CD4-positive, alpha-beta T cell treated with Interleukin-2 at 100 ng/mL for 4 hours (primary cell): ENCODE measurements around the gene EIF4G1.

ENCODE experiments used
- DNase-seq: peaks from one replicate; pipeline ENCODE4 v3.0.0-alpha.2; 2020; ENCODE audit warnings: low spot score

EIF4G1 gene

GRCh38 chr3:184307915-184308314 lies 6.5 kb upstream of the EIF4G1 start:
- no peak for DNase-seq

DNA sequence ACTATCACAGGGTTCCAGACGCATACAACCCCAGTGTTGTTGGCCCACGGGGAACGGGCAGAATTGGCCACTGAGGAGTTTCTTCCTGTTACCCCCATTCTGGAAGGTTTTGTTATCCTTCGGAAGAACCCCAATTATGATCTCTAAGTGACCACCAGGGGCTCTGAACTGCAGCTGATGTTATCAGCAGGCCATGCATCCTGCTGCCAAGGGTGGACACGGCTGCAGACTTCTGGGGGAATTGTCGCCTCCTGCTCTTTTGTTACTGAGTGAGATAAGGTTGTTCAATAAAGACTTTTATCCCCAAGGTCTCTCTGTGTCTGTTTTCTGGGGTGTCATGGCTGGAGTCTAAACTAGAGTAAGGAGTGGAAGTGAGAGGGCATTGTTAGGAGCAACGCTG lies 5.7 kb upstream of the EIF4G1 start:
- no peak for DNase-seq

GRCh38 chr3:184311633-184312032 lies 2.8 kb upstream of the EIF4G1 start:
- no peak for DNase-seq

DNA sequence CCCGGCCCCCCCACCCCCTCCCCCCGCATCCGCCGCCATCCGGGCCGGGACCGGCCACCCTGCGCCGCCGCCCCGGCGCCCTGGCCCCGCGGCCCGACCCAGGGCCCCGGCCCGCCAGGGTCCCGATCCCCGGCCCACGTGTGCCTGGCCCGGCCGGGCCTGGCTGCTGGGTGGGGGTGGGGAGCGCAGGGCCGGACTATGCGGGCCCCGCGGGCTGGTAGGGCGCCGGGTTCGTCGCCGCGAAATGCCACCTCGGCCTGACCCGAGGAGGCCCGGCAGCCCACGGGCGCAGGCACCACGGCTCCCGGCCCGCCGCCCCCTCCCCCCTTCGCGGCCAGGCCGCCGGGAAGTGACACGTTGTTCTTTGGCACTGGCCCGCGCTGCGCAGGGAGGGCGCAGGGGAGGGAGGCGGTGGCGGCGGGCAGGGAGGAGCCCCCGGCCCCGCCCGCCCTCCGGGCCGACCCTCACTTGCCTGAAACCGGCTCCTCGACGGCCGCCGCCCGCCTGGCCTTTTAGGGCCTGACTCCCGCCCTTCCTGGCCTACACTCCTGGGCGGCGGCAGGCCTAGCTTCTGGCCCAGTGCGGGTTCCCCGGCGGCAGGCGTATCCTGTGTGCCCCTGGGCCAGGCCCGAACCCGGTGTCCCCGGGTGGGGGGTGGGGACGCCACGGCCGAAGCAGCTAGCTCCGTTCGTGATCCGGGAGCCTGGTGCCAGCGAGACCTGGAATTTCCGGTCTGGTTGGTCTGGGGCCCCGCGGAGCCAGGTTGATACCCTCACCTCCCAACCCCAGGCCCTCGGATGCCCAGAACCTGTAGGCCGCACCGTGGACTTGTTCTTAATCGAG lies 515 bp downstream of the EIF4G1 start:
- DNase-seq, result peak; percentile 58

GRCh38 chr3:184315543-184315867 lies 1.1 kb downstream of the EIF4G1 start:
- DNase-seq, result no peak

- no peak for DNase-seq
Measured at GRCh38 chr3:184315871-184316661, 1.7 kb downstream of the EIF4G1 start.

DNA sequence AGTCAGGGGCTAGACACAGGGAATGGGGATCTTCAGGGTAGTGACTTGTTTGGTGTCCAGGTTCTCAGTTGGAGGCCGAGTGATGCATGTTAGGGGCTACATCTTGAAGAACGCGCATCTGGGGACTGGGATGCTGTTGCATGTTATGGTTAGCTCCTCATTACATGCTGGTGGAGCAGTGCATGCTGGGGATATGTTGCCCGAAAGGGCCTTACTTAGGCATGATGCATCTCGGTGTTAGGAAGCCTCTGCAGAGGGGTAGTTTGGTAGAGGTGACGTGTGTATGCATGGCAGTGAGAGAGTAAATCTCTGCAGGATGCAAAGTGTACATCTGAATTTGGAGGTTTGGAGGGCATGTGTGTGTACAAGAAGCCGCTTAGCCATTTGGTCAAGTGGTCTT lies 2.4 kb downstream of the EIF4G1 start:
- no peak for DNase-seq

- DNase-seq, result no peak
Measured at GRCh38 chr3:184317201-184317600, 2.8 kb downstream of the EIF4G1 start.

DNA sequence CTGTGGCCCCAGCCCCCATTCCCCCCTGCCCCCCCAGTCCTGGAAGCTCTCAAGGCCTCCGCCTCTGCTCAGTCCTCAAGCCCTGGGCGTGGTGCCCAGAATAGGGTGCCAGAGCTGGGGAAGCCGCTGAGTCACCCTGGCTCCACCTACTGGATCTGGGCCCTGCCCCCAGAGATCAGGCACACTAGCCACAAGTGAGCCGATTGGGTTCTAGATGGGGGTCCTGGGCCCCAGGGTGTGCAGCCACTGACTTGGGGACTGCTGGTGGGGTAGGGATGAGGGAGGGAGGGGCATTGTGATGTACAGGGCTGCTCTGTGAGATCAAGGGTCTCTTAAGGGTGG lies 5.7 kb downstream of the EIF4G1 start:
- DNase-seq, result peak; percentile 51

GRCh38 chr3:184321666-184322065 lies 7.3 kb downstream of the EIF4G1 start:
- DNase-seq, result no peak

GRCh38 chr3:184322731-184323487 lies 8.5 kb downstream of the EIF4G1 start:
- DNase-seq, result no peak

DNA sequence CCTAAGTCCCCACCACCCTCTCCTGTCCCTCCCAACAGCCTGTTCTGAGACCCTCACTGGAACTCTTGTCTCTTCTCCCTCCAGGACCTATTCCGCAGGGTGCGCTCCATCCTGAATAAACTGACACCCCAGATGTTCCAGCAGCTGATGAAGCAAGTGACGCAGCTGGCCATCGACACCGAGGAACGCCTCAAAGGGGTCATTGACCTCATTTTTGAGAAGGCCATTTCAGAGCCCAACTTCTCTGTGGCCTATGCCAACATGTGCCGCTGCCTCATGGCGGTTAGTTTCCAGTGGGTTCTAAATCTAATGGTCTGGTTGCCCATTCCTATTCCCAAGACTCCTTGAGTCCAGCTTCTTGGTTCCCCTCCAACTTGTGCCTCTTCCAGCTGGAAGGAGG lies 9.3 kb downstream of the EIF4G1 start:
- no peak for DNase-seq

GRCh38 chr3:184325269-184325668 lies 10.9 kb downstream of the EIF4G1 start:
- no peak for DNase-seq

- no peak for DNase-seq
Measured at GRCh38 chr3:184325715-184326369, 11.4 kb downstream of the EIF4G1 start.

DNA sequence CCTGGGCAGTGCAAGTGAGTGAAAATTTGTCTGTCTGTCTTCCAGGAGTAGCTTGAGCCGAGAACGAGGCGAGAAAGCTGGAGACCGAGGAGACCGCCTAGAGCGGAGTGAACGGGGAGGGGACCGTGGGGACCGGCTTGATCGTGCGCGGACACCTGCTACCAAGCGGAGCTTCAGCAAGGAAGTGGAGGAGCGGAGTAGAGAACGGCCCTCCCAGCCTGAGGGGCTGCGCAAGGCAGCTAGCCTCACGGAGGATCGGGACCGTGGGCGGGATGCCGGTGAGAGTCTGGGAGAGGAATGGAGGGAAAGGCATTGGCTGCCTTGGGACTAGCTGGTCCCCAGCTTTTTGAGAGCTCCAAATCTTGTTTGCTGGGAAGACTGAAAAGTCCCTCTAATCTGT lies 12.8 kb downstream of the EIF4G1 start:
- no peak for DNase-seq

DNA sequence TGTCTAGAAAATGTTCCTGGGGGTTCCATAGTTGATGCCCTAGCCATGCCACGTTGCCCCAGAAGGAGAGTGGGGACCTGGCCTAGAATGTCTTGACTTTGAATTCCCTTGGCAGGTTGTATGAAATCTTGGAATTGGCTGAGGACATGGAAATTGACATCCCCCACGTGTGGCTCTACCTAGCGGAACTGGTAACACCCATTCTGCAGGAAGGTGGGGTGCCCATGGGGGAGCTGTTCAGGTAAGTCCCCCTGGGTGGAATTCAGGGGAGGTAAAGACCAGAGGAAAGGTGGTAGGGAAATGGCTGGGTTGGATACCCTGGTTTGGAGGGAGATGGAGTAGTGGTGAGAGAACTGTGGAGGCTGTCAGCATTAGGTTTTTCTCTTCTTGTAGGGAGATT lies 14.1 kb downstream of the EIF4G1 start:
- no peak for DNase-seq

DNA sequence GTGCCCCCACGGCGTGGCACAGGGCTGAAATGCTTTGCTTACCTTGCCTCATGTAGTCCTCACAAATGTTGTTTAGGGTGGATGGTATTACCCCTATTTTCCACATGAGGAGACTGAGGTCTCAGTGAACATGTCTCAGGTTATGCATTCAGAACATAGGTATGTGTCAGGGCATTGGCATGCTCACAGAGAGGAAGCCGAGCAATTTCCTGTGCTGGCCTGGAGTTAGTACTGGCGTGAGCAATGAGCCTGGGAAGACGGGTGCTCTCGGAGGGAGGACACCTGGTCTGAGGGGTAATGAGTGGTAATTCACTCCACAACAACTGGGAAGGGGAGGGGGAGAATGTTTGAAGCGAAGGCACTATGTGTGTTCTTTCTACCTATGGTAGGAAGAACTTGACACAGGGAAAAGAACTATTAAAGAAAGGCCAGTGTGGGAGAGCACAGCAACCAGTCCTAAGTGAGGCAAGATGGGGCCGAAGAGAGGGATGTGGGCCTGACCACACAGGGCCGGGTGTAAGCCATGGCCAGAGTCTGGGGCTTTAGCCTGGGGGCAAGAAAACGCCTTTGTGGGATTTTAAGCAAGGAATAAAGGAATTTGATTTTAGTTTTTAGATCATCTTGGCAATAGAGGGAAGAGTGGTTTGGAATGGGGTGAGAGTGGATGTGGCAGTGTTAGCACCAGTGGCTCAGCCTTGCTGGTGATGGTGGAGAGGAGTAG lies 18.1 kb downstream of the EIF4G1 start:
- no peak for DNase-seq

DNA sequence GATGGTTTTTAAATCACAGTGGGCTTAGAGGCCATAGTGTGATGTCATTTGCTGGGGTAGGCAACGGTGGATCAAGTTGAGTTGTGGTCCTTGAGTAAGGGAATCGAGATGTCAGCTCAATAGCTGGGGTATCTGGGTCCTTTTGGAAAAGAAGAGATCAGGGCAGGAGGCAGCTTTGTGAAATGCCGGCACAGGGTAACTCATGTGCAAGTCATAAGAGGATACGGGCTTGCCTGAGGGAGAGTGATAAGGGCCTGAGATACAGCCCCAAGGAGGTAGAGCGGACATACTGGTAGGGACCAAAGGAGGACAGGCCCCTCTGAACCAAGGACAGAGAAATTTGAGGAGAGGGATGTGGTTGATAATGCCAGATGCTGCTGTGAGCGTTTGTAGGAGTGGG lies 18.8 kb downstream of the EIF4G1 start:
- no peak for DNase-seq

DNA sequence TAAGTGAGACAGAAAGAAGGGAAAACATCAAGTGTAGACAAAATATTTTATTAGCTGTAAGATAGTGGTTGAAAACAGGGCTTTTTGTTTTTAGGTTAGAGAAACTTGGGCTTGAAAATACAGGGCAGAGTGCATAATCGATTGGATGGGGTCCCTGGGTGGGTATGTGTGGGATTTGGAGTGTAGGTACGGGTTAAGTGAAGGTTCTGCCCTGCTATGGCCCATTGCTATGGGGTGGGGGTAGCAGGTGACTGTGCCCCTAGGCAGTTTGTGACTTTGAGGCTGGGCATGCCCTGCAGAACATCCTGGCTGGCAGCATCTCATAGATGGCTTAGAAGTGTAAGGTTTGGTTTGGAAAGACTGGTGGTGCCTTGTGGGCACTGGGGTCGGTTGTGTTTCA lies 19.3 kb downstream of the EIF4G1 start:
- no peak for DNase-seq

GRCh38 chr3:184334470-184335158 lies 20.2 kb downstream of the EIF4G1 start:
- peak; percentile 60 for DNase-seq

DNA sequence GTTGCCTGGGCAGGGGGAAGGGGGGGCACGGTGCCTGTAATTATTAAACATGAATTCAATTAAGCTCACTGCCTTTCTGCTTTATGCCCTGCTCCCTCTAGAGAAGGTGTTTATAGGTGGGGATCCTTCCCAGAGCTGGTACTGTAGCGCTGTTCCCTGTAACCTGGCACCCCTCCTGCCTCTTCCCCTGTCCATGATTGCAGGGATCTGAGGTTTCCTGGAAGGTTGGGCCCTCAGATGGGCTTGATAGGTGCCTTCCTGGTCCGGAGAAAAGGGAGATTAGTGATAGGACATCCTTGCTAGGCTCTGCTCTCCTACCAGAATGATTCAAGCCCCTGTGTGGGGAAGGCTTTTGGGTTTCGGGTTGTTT lies 20.9 kb downstream of the EIF4G1 start:
- DNase-seq, result no peak
